ENCODE results near the gene IFNL3. TPM values are rescaled to one million over a fixed set of nuclear protein-coding genes. Genes with fewer than 3 reads are reported as not detected.

Gene IFNL3
- total RNA-seq, 1 donor from 2014 or later = not detected

DNA sequence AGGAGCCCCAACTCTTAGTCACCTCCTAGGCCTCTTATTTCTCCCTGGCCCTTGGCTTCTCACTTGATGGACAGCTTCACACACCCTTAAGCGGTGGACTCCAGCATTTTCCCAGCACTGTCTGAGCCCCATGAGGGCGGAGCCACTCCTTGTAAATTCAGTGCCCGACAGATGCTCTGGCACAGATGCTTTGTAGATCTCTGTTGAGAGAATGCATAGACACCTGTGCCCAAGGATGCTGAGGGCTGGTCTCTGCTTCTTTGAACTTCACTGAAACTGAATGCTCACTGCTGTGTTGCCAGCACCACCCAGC, 44.0 kb downstream of the IFNL3 start:
- no peak for TF ChIP-seq EZH2 (IDR thresholded peaks at IDR 0.05; ENCODE audit: insufficient read depth, low read length)
- TF ChIP-seq CTCF (IDR thresholded peaks at IDR 0.05; ENCODE audit: insufficient read depth, low read depth, low read length) = no peak
- Mint-ChIP-seq H3K9me3 (ENCODE audit: unreplicated experiment) (no peaks in the 10 kb centered on the region), H3K4me3 (ENCODE audit: unreplicated experiment) (no peak overlapping the region), H3K27me3 (ENCODE audit: low read depth, unreplicated experiment) (peaks cover 62% of the 10 kb centered on the region), H3K27ac (ENCODE audit: unreplicated experiment) (no peak overlapping the region), H3K36me3 (ENCODE audit: low read depth, unreplicated experiment) (peaks cover 3% of the 10 kb centered on the region), H3K4me1 (ENCODE audit: low read depth, unreplicated experiment) (peaks cover 4% of the 10 kb centered on the region)
- Histone ChIP-seq H3K27me3 (ENCODE audit: insufficient read depth, low read length) (peaks cover 41% of the 10 kb centered on the region), H2AFZ (ENCODE audit: low read depth, low read length) (no peak overlapping the region), H3K79me2 (ENCODE audit: insufficient read depth, low read length) (no peaks in the 10 kb centered on the region), H3K9ac (ENCODE audit: low read length) (no peak overlapping the region), H3K27ac (ENCODE audit: low read depth, low read length) (no peak overlapping the region), H3K4me2 (ENCODE audit: low read length) (no peak overlapping the region), H4K20me1 (ENCODE audit: insufficient read depth, low read length) (no peaks in the 10 kb centered on the region), H3K4me3 (ENCODE audit: insufficient read depth, low read depth, low read length) (no peak overlapping the region), H3K9me3 (ENCODE audit: insufficient read depth, low read depth, low read length) (no peaks in the 10 kb centered on the region), H3K36me3 (ENCODE audit: insufficient read depth, low read length) (no peaks in the 10 kb centered on the region), H3K4me1 (ENCODE audit: insufficient read depth, low read length) (no peaks in the 10 kb centered on the region)
- DNase-seq (ENCODE audit: low read depth) (no peak), FAIRE-seq (no peak)

DNA sequence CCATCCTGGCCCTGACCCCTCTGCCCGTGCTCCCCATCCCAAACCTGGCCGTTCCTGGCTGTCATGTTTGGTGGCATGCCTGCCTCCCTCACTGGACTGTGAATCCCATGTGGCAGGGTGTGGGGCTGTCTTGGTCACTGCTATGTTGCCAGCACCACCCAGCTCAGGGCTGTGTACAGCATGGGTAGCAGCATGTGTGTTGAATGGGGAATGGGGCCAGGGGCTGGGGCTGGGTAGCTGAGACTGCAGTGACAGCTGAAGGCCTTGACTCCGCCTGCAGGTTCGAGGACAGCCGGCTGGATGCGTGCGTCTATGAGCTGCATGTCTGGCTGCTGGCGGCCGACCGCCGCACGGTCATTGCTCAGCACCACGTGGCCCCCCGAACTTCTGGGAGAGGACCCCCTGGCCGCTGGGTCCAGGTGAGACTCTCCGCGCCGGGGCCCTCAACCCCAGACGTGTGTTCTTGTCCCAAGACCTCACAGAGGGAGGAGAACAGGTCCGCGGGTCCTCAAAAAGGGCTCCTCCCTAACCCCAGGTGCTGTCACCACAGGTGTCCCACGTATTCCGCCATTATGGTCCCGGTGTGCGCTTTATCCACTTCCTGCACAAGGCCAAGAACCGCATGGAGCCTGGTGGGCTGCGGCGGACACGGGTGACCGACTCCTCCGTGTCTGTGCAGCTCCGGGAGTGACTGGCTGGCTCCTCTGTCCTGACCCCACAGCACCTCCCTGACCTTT, 44.6 kb downstream of the IFNL3 start:
- peaks cover 43% of the 10 kb centered on the region for H3K27me3 ChIP-seq (ENCODE audit: insufficient read depth, low read length)

More for the DNA sequence above, 44.6 kb downstream of the IFNL3 start:
- Mint-ChIP-seq H3K4me3 (ENCODE audit: unreplicated experiment) (no peak overlapping the region), H3K36me3 (ENCODE audit: low read depth, unreplicated experiment) (peaks cover 3% of the 10 kb centered on the region), H3K27ac (ENCODE audit: unreplicated experiment) (no peak overlapping the region), H3K9me3 (ENCODE audit: unreplicated experiment) (no peaks in the 10 kb centered on the region), H3K4me1 (ENCODE audit: low read depth, unreplicated experiment) (peaks cover 4% of the 10 kb centered on the region), H3K27me3 (ENCODE audit: low read depth, unreplicated experiment) (peaks cover 63% of the 10 kb centered on the region)
- FAIRE-seq = no peak
- H3K4me1 ChIP-seq (ENCODE audit: insufficient read depth, low read length) = no peaks in the 10 kb centered on the region
- H3K9ac ChIP-seq (ENCODE audit: low read length) = no peak overlapping the region
- no peaks in the 10 kb centered on the region for H4K20me1 ChIP-seq (ENCODE audit: insufficient read depth, low read length)
- no peaks in the 10 kb centered on the region for H3K36me3 ChIP-seq (ENCODE audit: insufficient read depth, low read length)
- no peaks in the 10 kb centered on the region for H3K9me3 ChIP-seq (ENCODE audit: insufficient read depth, low read depth, low read length)
- no peak overlapping the region for H3K4me2 ChIP-seq (ENCODE audit: low read length)
- H2AFZ ChIP-seq (ENCODE audit: low read depth, low read length) = no peak overlapping the region
- TF ChIP-seq EZH2 (IDR thresholded peaks at IDR 0.05; ENCODE audit: insufficient read depth, low read length) = no peak
- no peak for TF ChIP-seq CTCF (IDR thresholded peaks at IDR 0.05; ENCODE audit: insufficient read depth, low read depth, low read length)
- no peak overlapping the region for H3K4me3 ChIP-seq (ENCODE audit: insufficient read depth, low read depth, low read length)
- no peak for DNase-seq (ENCODE audit: low read depth)
- no peak overlapping the region for H3K27ac ChIP-seq (ENCODE audit: low read depth, low read length)
- no peaks in the 10 kb centered on the region for H3K79me2 ChIP-seq (ENCODE audit: insufficient read depth, low read length)

Measured in astrocyte (in vitro differentiated cells and primary cell).